Measurements from ENCODE around the gene SFR1. TPM values are rescaled to one million over a fixed set of nuclear protein-coding genes. Genes with fewer than 3 reads are reported as not detected.
"Not testable (repeated sequence)": the region's sequence is repeated elsewhere in the genome, so short reads cannot be mapped to it uniquely, and the experiment has no call there.

SFR1 gene
- total RNA-seq, 2 experiments from 2014 or later, result 17.2 to 20.5 TPM

- POLR2A ChIA-PET, result no interaction called here
- no peaks in the 10 kb centered on the region for H3K36me3 Mint-ChIP-seq (ENCODE audit: low read depth)
- no peak overlapping the region for H3K27ac Mint-ChIP-seq
Measured at GRCh38 chr10:104170610-104171254, 48.8 kb downstream of the SFR1 start.

GRCh38 chr10:104174136-104174535, 52.2 kb downstream of the SFR1 start:
- CTCF ChIA-PET; POLR2A ChIA-PET; DNase-seq; H3K27ac Mint-ChIP-seq; H3K36me3 Mint-ChIP-seq (ENCODE audit: low read depth); H3K27me3 Mint-ChIP-seq; H3K4me3 Mint-ChIP-seq; H3K9me3 Mint-ChIP-seq (ENCODE audit: low read depth); ATAC-seq; intact Hi-C loops (cut with DNase I, micrococcal nuclease): not testable (repeated sequence)
- H3K4me1 Mint-ChIP-seq, result peaks cover 22% of the 10 kb centered on the region

More at GRCh38 chr10:104170610-104171254, 48.8 kb downstream of the SFR1 start:
- ATAC-seq (peak; percentile 63), DNase-seq (no peak)
- Mint-ChIP-seq H3K4me3 (no peak overlapping the region), H3K27me3 (peaks cover 5% of the 10 kb centered on the region), H3K4me1 (peaks cover 20% of the 10 kb centered on the region), H3K9me3 (ENCODE audit: low read depth) (peaks cover 9% of the 10 kb centered on the region)
- CTCF ChIA-PET, result no interaction called here
- intact Hi-C loops (cut with DNase I, micrococcal nuclease), result no loop called here

Other genes starting within 250 kb of the SFR1 start
- 10 to 100 TPM; 34.4 to 37.4 TPM for gene STN1, start 204.0 kb upstream of the SFR1 start, total RNA-seq
- gene SLK, start 155.0 kb upstream of the SFR1 start, total RNA-seq, result 10 to 100 TPM; 20.2 to 32.5 TPM
- gene COL17A1, start 36.3 kb upstream of the SFR1 start, total RNA-seq, result not detected
- gene CFAP43, start 110.2 kb downstream of the SFR1 start, total RNA-seq, result under 1 TPM; 0.09 TPM
- gene GSTO1, start 132.7 kb downstream of the SFR1 start, total RNA-seq, result 100 to 1,000 TPM; 261 to 320 TPM
- 1 to 10 TPM; 2.1 to 2.8 TPM for gene GSTO2, start 147.0 kb downstream of the SFR1 start, total RNA-seq
- gene ITPRIP, start 216.3 kb downstream of the SFR1 start, total RNA-seq, result 10 to 100 TPM; 20.3 to 21.6 TPM
- gene CFAP58, start 231.7 kb downstream of the SFR1 start, total RNA-seq, result under 1 TPM; 0.60 to 0.64 TPM

All from activated CD4-positive, alpha-beta T cell treated with anti-CD3 and anti-CD28 coated beads for 36 hours (primary cell).